Lung (tissue), 12 donors: ENCODE data around the gene PCDHGC3. TPM values are rescaled to one million over a fixed set of nuclear protein-coding genes. Genes with fewer than 3 reads are reported as not detected.

ENCODE experiments used
- ATAC-seq: fragments of 200-7000 bp; cut with Tn5 transposase; one replicate; pipeline ENCODE4 v1.9.1; 2020; ENCODE audit warnings: moderate number of reproducible peaks; ENCODE audit not compliant: insufficient read depth, low FRiP score
- DNase-seq, 3 donors: peaks; one replicate each; pipeline ENCODE4 v3.0.0-alpha.2; 2013 to 2017
- H3K27ac ChIP-seq, 2 donors: one replicate each; pipeline ENCODE4 v1.5.1; 2013; ENCODE audit warnings: mild to moderate bottlenecking in 2 of 2, moderate library complexity in 2 of 2, control low read depth in 1 of 2, inconsistent platforms in 1 of 2, low read depth in 1 of 2, low read length in 1 of 2
- H3K27me3 ChIP-seq, 3 donors: one replicate each; pipeline ENCODE4 v1.5.1; 2013; ENCODE audit warnings: low read length in 2 of 3; ENCODE audit not compliant: control insufficient read depth in 3 of 3, insufficient read depth in 3 of 3
- H3K36me3 ChIP-seq, 4 donors: one replicate each; pipeline ENCODE4 v1.5.1; 2013; ENCODE audit warnings: low read length in 4 of 4, mild to moderate bottlenecking in 1 of 4, moderate library complexity in 1 of 4; ENCODE audit not compliant: control insufficient read depth in 4 of 4, insufficient read depth in 4 of 4
- H3K4me1 ChIP-seq, 5 donors: one replicate each; pipeline ENCODE4 v1.5.1; 2013; ENCODE audit warnings: low read length in 5 of 5, mild to moderate bottlenecking in 2 of 5, moderate library complexity in 1 of 5; ENCODE audit not compliant: control insufficient read depth in 5 of 5, insufficient read depth in 5 of 5
- H3K4me3 ChIP-seq: one replicate; pipeline ENCODE4 v1.5.1; 2013; ENCODE audit warnings: mild to moderate bottlenecking, control low read depth, moderate library complexity
- H3K9ac ChIP-seq, 2 donors: one replicate each; pipeline ENCODE4 v1.5.1; 2013; ENCODE audit warnings: low read length in 2 of 2, control low read depth in 1 of 2; ENCODE audit not compliant: insufficient read depth in 1 of 2
- H3K9me3 ChIP-seq, 4 donors: one replicate each; pipeline ENCODE4 v1.5.1; 2013; ENCODE audit warnings: low read length in 3 of 4, mild to moderate bottlenecking in 1 of 4, moderate library complexity in 1 of 4; ENCODE audit not compliant: control insufficient read depth in 4 of 4, insufficient read depth in 3 of 4
- WGBS, 2 donors: extraction: QIAGEN DNeasy Blood & Tissue Kit; methylation state at CpG; one replicate each; pipeline ENCODE4 v1.1.7; 2013; 5-methylcytosine and 5-hydroxymethylcytosine counted together
- polyA plus RNA-seq, 2 donors: library from polyadenylated mRNA; stranded (reverse); fragments of 200-250 nt; gene quantifications; one replicate each; pipeline ENCODE4 v1.2.1, GENCODE V29; 2013
- total RNA-seq, 2 donors: library from RNA; depleted of rRNA in 1 of 2; stranded (reverse); fragments of >200 nt in 1 of 2; gene quantifications; one replicate each; pipeline ENCODE4 v1.2.1, GENCODE V29; 2014 to 2021
- TF ChIP-seq, protein P1 (sequence below): IDR thresholded peaks from 2 replicates; pipeline ENCODE4 v1.5.1; 2012; ENCODE audit warnings: mild to moderate bottlenecking; ENCODE audit errors: control extremely low read depth, extremely low read depth
- donor health status: control.
- donor health status: control.
- donor health status: Bipolar disorder and iron deficiency.
- donor health status: healthy.
- donor health status: DM: yes; HTN: yes; CAD: no.

PCDHGC3 gene
- total and polyA plus RNA-seq, 4 donors = 44.8 to 116 (median 68.7) TPM

DNA sequence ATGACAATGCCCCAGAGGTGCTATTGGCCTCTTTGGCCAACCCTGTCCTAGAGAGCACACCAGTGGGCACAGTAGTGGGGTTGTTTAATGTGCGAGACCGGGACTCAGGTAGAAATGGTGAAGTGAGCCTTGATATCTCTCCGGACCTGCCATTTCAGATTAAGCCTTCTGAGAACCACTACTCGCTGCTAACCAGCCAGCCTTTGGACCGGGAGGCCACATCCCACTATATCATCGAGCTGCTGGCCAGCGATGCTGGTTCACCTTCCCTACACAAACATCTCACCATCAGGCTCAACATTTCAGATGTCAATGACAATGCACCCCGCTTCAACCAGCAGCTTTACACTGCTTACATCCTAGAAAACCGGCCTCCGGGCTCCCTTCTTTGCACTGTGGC lies 14.5 kb downstream of the PCDHGC3 start:
- WGBS, 2 donors = 95 to 96% methylated on average over 10 of the region's 10 CpGs
- ATAC-seq (no peak), DNase-seq (no peak)
- peaks cover 0 to 59% (median 0%) of the 10 kb centered on the region in 3 donors for H3K27me3 ChIP-seq
- no peak overlapping the region for H3K4me3 ChIP-seq
- H3K4me1 ChIP-seq = peaks cover 0 to 47% (median 20%) of the 10 kb centered on the region in 5 donors
- no peak overlapping the region for H3K9ac ChIP-seq
- H3K36me3 ChIP-seq = peaks cover 0 to 43% (median 20%) of the 10 kb centered on the region in 4 donors
- H3K9me3 ChIP-seq = peaks cover 0 to 10% (median 0%) of the 10 kb centered on the region in 4 donors
- TF ChIP-seq, protein P1, sequence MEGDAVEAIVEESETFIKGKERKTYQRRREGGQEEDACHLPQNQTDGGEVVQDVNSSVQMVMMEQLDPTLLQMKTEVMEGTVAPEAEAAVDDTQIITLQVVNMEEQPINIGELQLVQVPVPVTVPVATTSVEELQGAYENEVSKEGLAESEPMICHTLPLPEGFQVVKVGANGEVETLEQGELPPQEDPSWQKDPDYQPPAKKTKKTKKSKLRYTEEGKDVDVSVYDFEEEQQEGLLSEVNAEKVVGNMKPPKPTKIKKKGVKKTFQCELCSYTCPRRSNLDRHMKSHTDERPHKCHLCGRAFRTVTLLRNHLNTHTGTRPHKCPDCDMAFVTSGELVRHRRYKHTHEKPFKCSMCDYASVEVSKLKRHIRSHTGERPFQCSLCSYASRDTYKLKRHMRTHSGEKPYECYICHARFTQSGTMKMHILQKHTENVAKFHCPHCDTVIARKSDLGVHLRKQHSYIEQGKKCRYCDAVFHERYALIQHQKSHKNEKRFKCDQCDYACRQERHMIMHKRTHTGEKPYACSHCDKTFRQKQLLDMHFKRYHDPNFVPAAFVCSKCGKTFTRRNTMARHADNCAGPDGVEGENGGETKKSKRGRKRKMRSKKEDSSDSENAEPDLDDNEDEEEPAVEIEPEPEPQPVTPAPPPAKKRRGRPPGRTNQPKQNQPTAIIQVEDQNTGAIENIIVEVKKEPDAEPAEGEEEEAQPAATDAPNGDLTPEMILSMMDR = no peak
- no peak overlapping the region for H3K27ac ChIP-seq

DNA sequence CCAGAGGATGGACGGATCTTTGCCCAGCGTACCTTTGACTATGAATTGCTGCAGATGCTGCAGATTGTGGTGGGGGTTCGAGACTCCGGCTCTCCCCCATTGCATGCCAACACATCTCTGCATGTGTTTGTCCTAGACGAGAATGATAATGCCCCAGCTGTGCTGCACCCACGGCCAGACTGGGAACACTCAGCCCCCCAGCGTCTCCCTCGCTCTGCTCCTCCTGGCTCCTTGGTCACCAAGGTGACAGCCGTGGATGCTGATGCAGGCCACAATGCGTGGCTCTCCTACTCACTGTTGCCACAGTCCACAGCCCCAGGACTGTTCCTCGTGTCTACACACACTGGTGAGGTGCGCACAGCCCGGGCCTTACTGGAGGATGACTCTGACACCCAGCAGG lies 15.0 kb downstream of the PCDHGC3 start:
- H3K27me3 ChIP-seq = peaks cover 0 to 61% (median 0%) of the 10 kb centered on the region in 3 donors
- TF ChIP-seq, protein P1 = no peak
- peaks cover 0 to 47% (median 25%) of the 10 kb centered on the region in 5 donors for H3K4me1 ChIP-seq
- no peak overlapping the region for H3K27ac ChIP-seq
- no peak overlapping the region for H3K9ac ChIP-seq
- DNase-seq = no peak
- H3K4me3 ChIP-seq = no peak overlapping the region
- H3K9me3 ChIP-seq = peaks cover 0 to 5% (median 0%) of the 10 kb centered on the region in 4 donors
- H3K36me3 ChIP-seq = peaks cover 0 to 43% (median 19%) of the 10 kb centered on the region in 4 donors
- WGBS, 2 donors = 87 to 88% methylated on average over 13 of the region's 13 CpGs
- no peak for ATAC-seq

DNA sequence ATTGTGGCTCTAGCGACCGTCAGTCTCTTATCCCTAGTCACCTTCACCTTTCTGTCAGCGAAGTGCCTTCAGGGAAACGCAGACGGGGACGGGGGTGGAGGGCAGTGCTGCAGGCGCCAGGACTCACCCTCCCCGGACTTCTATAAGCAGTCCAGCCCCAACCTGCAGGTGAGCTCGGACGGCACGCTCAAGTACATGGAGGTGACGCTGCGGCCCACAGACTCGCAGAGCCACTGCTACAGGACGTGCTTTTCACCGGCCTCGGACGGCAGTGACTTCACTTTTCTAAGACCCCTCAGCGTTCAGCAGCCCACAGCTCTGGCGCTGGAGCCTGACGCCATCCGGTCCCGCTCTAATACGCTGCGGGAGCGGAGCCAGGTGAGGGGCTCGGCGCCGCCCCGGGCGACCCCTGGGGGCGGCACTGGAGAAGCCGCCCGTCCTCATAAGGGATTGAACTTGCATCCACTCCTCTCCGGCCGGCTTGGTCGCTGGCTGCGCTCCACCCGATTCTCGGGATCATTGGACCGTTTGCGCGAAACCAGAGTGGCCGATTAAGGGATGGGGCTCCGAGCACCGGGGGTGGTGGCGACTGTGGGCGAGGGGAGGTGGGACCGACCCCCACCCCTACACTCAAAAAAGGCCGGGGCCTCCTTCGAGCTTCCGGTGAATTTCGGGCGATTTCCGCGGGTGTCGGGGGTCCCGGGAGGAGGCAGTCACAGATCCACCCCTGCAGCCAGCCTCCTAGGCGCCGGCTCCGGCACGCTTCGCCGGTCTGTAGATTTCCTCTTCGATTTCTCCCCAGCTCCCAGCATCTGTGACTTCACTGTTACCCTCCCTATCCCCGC lies 15.8 kb downstream of the PCDHGC3 start:
- H3K27me3 ChIP-seq = peaks cover 0 to 59% (median 0%) of the 10 kb centered on the region in 3 donors
- H3K4me1 ChIP-seq = peaks cover 0 to 51% (median 28%) of the 10 kb centered on the region in 5 donors
- TF ChIP-seq, protein P1 = no peak
- H3K4me3 ChIP-seq = no peak overlapping the region
- no peak for ATAC-seq
- DNase-seq = no peak
- 31 to 43% methylated on average over 63 to 66 of the region's 66 CpGs for WGBS, 2 donors
- H3K27ac ChIP-seq = no peak overlapping the region
- H3K36me3 ChIP-seq = peaks cover 0 to 38% (median 19%) of the 10 kb centered on the region in 4 donors
- H3K9ac ChIP-seq = no peak overlapping the region
- peaks cover 0 to 3% (median 0%) of the 10 kb centered on the region in 4 donors for H3K9me3 ChIP-seq
